ENCODE results near the gene NSUN4.

NSUN4 gene

GRCh38 chr1:46408356-46409062 is 67.9 kb downstream of the NSUN4 start:
- TF ChIP-seq CTCF (IDR thresholded peaks at IDR 0.05) = no peak

- TF ChIP-seq CTCF (IDR thresholded peaks at IDR 0.05) = no peak
These were observed 68.4 kb downstream of the NSUN4 start for GRCh38 chr1:46409063-46409372.

GRCh38 chr1:46410156-46411009 is 69.8 kb downstream of the NSUN4 start:
- no peak for TF ChIP-seq CTCF (IDR thresholded peaks at IDR 0.05)

GRCh38 chr1:46411010-46411405 is 70.4 kb downstream of the NSUN4 start:
- TF ChIP-seq CTCF (IDR thresholded peaks at IDR 0.05) = no peak

Data from LNCAP (cell line).